Hematopoietic multipotent progenitor cell treated with erythropoietin and hydrocortisone succinate and interleukin-3 and kit ligand, for 17 days (in vitro differentiated cells): Measurements from ENCODE around the gene SLC41A3.
"Not testable (repeated sequence)": the region's sequence is repeated elsewhere in the genome, so short reads cannot be mapped to it uniquely, and the experiment has no call there.

Source experiments
- DNase-seq: peaks from one replicate; pipeline ENCODE4 v3.0.0-alpha.2; 2015; ENCODE audit warnings: low spot score

Gene SLC41A3

GRCh38 chr3:126082362-126083137, 1.4 kb downstream of the SLC41A3 start:
- DNase-seq: no peak

- DNase-seq: no peak
Measured at GRCh38 chr3:126081618-126082361, 2.1 kb downstream of the SLC41A3 start.

GRCh38 chr3:126080970-126081369, 3.0 kb downstream of the SLC41A3 start:
- DNase-seq: no peak

GRCh38 chr3:126078866-126079265, 5.1 kb downstream of the SLC41A3 start:
- DNase-seq: no peak

GRCh38 chr3:126077754-126078153, 6.2 kb downstream of the SLC41A3 start:
- DNase-seq: no peak

- DNase-seq: no peak
Measured at GRCh38 chr3:126076140-126076539, 7.8 kb downstream of the SLC41A3 start.

- no peak for DNase-seq
Measured at GRCh38 chr3:126070146-126070545, 13.8 kb downstream of the SLC41A3 start.

- no peak for DNase-seq
Measured at GRCh38 chr3:126067959-126068358, 16.0 kb downstream of the SLC41A3 start.

GRCh38 chr3:126066676-126067075, 17.2 kb downstream of the SLC41A3 start:
- DNase-seq: not testable (repeated sequence)

GRCh38 chr3:126065876-126066275, 18.0 kb downstream of the SLC41A3 start:
- no peak for DNase-seq

GRCh38 chr3:126064627-126065258, 19.2 kb downstream of the SLC41A3 start:
- no peak for DNase-seq

GRCh38 chr3:126063358-126063965, 20.5 kb downstream of the SLC41A3 start:
- DNase-seq: no peak

GRCh38 chr3:126061301-126062032, 22.5 kb downstream of the SLC41A3 start:
- no peak for DNase-seq

- no peak for DNase-seq
Measured at GRCh38 chr3:126060613-126061145, 23.2 kb downstream of the SLC41A3 start.

GRCh38 chr3:126058666-126059065, 25.3 kb downstream of the SLC41A3 start:
- DNase-seq: no peak

GRCh38 chr3:126057936-126058335, 26.0 kb downstream of the SLC41A3 start:
- DNase-seq: no peak

- DNase-seq: no peak
Measured at GRCh38 chr3:126057501-126057819, 26.5 kb downstream of the SLC41A3 start.

- no peak for DNase-seq
Measured at GRCh38 chr3:126056681-126057500, 27.0 kb downstream of the SLC41A3 start.

- no peak for DNase-seq
Measured at GRCh38 chr3:126056088-126056487, 27.8 kb downstream of the SLC41A3 start.

GRCh38 chr3:126054870-126055269, 29.1 kb downstream of the SLC41A3 start:
- DNase-seq: no peak
